NOMO-1 treated with dmso at 0.1 percent for 144 hours (cell line): ENCODE results near the gene ATXN2.
"Not testable (repeated sequence)": the region's sequence is repeated elsewhere in the genome, so short reads cannot be mapped to it uniquely, and the experiment has no call there.

Experiments
- DNase-seq: peaks from one replicate; lab custom pipeline; 2025; ENCODE audit not compliant: unreplicated experiment; lab: John Stamatoyannopoulos, UW

Gene ATXN2

GRCh38 chr12:111599453-111600204 lies 514 bp upstream of the ATXN2 start:
- peak; percentile 81 for DNase-seq

GRCh38 chr12:111597831-111598636 lies 1.1 kb downstream of the ATXN2 start:
- peak; percentile 12 for DNase-seq

- DNase-seq = peak; percentile 36
Observed at GRCh38 chr12:111596985-111597830, 1.9 kb downstream of the ATXN2 start.

- DNase-seq = not testable (repeated sequence)
Observed at GRCh38 chr12:111595341-111595835, 3.7 kb downstream of the ATXN2 start.

GRCh38 chr12:111591399-111592010 lies 7.6 kb downstream of the ATXN2 start:
- not testable (repeated sequence) for DNase-seq

DNA sequence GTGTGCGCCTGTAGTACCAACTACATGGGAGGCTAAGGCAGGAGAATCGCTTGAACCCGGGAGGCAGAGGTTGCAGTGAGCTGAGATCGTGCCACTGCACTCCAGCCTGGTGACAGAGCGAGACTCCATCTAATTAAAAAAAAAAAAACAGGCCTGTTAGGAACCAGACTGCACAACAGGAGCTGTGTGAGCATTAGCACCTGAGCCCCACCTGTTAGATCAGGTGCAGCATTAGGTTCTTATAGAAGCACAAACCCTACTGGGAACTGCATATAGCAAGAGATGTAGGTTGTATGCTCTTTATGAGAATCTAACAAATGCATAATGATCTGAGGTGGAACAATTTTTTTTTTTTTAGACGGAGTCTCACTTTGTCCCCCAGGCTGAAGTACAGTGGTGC lies 8.6 kb downstream of the ATXN2 start:
- DNase-seq = no peak

- no peak for DNase-seq
Observed at GRCh38 chr12:111589601-111590000, 9.5 kb downstream of the ATXN2 start.

GRCh38 chr12:111588010-111588409 lies 11.1 kb downstream of the ATXN2 start:
- DNase-seq = no peak

DNA sequence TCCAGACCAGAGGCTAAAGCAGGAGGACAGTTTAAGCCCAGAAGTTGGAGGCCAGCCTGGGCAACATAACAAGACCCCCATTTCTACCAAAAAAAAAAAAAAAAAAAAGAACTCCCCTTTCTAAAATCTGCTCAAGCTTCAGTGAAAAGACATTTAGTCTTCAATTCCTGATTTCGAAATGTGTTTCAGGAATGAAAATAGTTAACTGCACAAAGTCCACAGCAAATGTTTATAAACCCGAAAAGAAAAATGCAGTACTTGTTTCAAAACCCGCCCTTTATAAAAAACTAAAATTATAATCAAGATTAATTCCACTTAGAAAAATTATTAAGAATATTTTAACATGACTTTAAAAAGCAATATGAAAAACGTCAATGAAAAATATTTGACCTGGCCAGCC lies 12.1 kb downstream of the ATXN2 start:
- DNase-seq = no peak

DNA sequence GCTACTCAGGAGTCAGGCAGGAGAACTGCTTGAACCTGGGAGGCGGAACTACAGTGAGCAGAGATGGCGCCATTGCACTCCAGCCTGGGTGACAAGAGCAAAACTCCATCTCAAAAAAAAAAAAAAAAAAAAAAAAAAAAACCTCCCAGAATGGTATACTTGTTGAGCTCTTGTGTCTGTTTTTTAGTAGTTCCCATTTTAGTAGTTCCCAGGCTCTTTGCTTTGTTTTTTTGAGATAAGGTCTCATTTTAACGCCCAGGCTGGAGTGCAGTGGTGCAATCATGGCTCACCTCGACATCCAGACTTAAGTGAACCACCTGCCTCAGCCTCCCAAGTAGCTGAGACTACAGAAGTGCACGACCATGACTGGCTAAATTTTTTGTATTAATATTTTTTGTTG lies 13.4 kb downstream of the ATXN2 start:
- no peak for DNase-seq

DNA sequence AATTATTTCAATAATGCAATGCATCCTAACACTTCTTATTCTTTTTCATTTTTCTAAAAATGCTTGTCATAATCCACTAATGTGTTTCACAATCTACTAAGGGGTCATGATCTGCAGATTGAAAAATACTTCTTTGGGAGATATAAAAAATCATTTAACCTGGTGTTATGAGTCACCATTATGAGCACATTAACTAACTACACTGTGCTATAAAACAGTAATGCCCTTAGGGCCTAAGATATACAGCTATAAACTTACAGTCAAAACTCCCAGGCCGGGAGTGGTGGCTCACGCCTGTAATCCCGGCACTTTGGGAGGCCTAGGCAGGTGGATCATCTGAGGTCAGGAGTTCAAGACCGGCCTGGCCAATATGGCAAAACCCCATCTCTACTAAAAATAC lies 14.2 kb downstream of the ATXN2 start:
- no peak for DNase-seq

GRCh38 chr12:111583506-111583905 lies 15.6 kb downstream of the ATXN2 start:
- DNase-seq = not testable (repeated sequence)

DNA sequence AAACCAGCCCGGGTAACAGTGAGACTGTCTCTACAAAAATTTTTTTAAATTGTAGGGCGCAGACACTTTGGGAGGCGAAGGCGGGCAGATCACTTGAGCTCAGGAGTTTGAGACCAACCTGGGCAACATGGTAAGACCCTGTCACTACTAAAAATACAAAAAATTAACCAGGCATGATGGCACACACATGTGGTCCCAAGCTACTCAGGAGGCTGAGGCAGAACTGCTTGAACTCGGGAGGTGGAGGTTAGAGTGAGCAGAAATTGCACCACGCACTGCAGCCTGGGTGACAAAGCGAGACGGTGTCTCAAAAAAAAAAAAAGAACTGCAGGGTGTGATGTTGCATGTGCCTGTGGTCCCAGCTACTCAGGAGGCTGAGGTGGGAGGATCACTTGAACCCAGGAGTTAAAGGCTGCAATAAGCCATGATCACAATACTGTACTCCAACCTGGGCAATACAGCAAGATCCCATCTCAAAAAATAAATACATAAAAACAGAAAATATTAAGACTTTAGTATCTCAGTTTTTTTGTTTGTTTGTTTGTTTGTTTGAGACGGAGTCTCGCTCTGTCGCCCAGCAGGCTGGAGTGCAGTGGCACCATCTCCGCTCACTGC lies 16.9 kb downstream of the ATXN2 start:
- DNase-seq = no peak

DNA sequence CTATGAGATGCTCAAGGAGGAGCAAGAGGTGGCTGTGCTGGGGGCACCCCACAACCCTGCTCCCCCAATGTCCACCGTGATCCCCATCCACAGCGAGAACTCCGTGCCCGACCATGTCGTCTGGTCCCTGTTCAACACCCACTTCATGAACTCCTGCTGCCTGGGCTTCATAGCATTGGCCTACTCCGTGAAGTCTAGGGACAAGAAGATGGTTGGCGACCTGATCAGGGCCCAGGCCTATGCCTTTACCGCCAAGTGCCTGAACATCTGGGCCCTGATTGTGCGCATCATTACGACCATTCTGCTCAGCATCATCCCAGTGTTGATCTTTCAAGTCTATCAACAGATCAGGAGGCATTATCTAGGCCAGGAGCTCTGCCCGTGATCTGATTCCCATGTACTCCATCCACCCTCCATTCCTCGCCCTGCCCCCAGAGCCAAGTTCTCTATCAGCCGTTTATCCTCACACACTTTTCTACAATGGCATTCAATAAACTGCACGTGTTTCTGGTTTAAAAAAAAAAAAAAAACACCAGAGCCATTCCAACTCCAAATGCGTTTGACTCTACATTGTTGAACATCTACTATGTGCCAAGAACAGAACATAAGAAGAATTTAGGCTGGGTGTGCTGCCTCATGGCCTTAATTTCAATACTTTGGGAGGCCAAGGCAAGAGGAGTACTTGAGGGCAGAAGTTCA lies 17.5 kb downstream of the ATXN2 start:
- DNase-seq = no peak

DNA sequence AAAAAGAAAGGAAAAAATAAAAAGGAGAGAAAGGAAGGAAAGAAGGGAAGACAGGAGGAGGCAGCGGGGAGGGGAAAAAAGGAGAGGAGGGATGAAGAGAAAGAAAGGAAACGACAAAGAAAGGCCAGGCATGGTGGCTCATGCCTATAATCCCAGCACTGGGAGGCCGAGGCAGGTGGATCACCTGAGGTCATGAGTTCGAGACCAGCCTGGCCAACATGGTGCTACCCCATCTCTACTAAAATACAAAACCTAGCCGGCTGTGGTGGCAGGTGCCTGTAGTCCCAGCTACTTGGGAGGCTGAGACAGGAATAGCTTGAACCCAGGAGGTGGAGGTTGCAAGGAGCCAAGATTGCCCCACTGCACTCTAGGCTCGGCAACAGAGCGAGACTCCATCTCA lies 18.4 kb downstream of the ATXN2 start:
- no peak for DNase-seq

DNA sequence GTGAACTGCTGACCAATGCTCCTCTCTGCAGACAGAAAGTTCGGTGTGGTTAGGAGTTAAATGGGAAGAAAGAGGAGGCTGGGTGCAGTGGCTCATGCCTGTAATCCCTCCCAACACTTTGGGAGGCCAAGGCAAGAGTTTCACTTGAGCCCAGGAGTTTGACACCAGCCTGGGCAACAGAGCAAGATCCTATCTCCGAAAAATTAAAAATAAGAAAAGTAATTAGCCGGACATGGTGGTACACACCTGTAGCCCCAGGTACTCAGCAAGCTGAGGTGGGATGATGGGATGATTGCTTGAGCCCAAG lies 19.0 kb downstream of the ATXN2 start:
- no peak for DNase-seq

DNA sequence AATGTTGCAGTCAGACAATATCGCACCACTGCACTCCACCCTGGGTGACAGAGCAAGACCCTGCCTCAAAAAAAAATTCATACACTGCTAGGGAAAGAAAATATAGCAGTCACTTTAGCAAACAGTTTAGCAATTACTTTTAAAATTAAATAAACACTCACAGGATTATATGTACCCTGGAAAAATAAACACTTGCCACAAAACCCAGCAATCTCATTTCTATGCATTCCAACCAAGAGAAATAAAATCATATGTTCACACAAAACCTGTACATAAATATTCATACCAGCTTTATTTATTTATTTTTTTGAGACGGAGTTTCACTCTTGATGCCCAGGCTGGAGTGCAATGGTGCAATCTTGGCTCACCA lies 20.2 kb downstream of the ATXN2 start:
- no peak for DNase-seq

DNA sequence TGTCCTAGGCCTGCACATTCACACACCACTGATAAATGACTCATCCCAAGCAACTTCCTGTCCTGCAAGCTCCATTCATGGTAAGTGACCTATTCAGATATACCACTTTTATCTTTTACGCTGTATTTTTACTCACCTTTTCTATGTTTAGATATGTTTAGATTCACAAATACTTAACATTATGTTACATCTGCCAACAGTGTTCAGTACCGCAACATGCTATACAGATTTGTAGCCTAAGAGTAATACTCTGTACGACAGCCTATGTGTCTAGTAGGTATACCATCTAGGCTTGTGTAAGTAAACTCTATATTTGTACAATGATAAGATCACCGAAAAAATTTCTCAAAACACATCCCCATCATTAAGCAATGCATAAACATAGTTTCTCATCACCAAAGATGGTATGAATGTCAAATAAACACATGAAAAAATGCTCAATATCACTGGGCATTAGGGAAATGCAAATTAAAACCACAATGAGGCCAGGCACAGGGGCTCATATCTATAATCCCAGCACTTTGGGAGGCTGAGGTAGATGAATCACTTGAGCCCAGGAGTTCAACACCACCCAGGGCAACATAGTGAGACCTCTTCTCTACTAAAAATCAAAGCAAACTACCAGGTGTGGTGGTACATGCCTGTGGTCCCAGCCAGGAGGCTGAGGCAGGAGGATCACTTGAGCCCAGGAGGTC lies 20.7 kb downstream of the ATXN2 start:
- no peak for DNase-seq

DNA sequence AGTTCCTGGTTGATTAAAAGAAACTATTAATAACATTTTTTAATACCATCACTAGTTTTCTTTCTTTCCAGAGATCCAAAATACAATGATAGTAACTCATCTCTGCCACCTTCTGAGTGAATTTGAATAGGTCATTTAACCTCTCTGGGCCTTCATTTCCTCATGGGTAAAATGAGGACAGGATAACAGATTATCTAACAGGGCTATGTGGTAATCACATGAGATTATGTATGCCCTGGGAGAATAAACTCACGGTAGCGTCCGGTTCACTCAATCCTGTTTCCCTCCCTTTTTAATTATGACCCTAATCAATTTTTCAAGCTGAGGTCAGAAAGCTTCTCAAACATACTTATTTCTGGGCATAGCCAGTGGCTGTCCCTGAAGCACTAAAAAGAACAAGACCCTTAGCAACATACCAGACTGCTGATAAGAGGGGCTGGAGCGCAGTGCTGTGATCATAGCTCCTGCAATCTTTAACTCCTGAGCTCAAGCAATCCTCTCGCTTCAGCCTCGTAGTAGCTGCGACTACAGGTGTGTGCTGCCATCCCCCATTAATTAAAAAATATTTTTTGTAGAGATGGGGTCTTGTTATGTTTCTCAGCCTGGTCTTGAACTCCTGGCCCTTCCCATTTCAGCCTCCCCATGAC lies 24.2 kb downstream of the ATXN2 start:
- DNase-seq = no peak
